Adrenal gland (tissue), 12 donors: Measurements from ENCODE around the gene NOP58. TPM values are rescaled to one million over a fixed set of nuclear protein-coding genes. Genes with fewer than 3 reads are reported as not detected.

Experiments
- DNase-seq, 7 donors: peaks; one replicate each; pipeline ENCODE4 v3.0.0-alpha.2; 2019 to 2020
- H3K27ac ChIP-seq, 5 donors: fragments of 200-600 bp; sonication (generic) in 4 of 5; 1 replicate in 3 of 5; 2 replicates in 2 of 5; pipeline versions ENCODE4 v1.5.1 to v1.8.0; 2016 to 2020; ENCODE audit warnings: mild to moderate bottlenecking in 1 of 5
- H3K27me3 ChIP-seq: fragments of 200-600 bp; 2 replicates; pipeline ENCODE4 v1.8.0; 2021
- H3K36me3 ChIP-seq, 2 donors: fragments of 200-600 bp; replicated peaks in 1 of 2; 1 replicate in 1 of 2; 2 replicates in 1 of 2; pipeline versions ENCODE4 v1.5.1 to v1.8.0; 2018 to 2022
- H3K4me1 ChIP-seq, 2 donors: fragments of 200-600 bp; replicated peaks in 1 of 2; 1 replicate in 1 of 2; 2 replicates in 1 of 2; pipeline versions ENCODE4 v1.5.1 to v1.8.0; 2018 to 2021
- H3K4me3 ChIP-seq, 4 donors: fragments of 200-600 bp; sonication (generic) in 3 of 4; one replicate each; pipeline ENCODE4 v1.5.1; 2016 to 2018
- H3K9me3 ChIP-seq, 3 donors: fragments of 200-600 bp; sonication (generic) in 1 of 3; replicated peaks in 1 of 3; 1 replicate in 2 of 3; 2 replicates in 1 of 3; pipeline versions ENCODE4 v1.5.1 to v1.8.0; 2016 to 2021
- CTCF ChIP-seq, 6 experiments: fragments of 450-650 bp in 4 of 6; fragments of 200-600 bp in 2 of 6; sonication (generic) in 1 of 6; IDR thresholded peaks; 1 replicate in 5 of 6; 2 replicates in 1 of 6; pipeline versions ENCODE4 v1.5.1 to v1.8.0; 2016 to 2021; ENCODE audit warnings: antibody characterized with exemption in 6 of 6, mild to moderate bottlenecking in 2 of 6, moderate library complexity in 1 of 6
- POLR2A ChIP-seq, 2 donors: fragments of 450-650 bp; IDR thresholded peaks; one replicate each; pipeline ENCODE4 v1.6.1; 2017; ENCODE audit warnings: antibody characterized with exemption in 2 of 2, mild to moderate bottlenecking in 2 of 2, moderate library complexity in 1 of 2
- WGBS, 4 donors: extraction: QIAGEN DNeasy Blood & Tissue Kit in 2 of 4; methylation state at CpG; one replicate each; pipeline versions ENCODE4 v1.1.5 to v1.1.7; 2013 to 2017; 5-methylcytosine and 5-hydroxymethylcytosine counted together
- intact Hi-C, 2 donors: fragments of 100-400 bp; cut with DNase I; formaldehyde crosslinking; loops; one replicate each; pipeline versions ENCODE4 v1.14.1 to v1.15.0; 2022 to 2023
- polyA plus RNA-seq, 3 donors: library from polyadenylated mRNA; stranded (reverse); fragments of 200-250 nt in 2 of 3; fragments of 350-450 nt in 1 of 3; fragmentation: Illumina TruSeq in 1 of 3; extraction: RNeasy Lipid Tissue Mini Kit (QIAGEN cat#74804) in 1 of 3; gene quantifications; one replicate each; pipeline ENCODE4 v1.2.3, GENCODE V29; 2013 to 2014
- total RNA-seq, 9 donors: library from RNA; depleted of rRNA in 4 of 9; stranded (reverse); fragments of >200 nt in 4 of 9; fragments of 120-200 nt in 1 of 9; fragmentation: NEBNext Ultra II Directional in 1 of 9; extraction: Animal tissue kit (Norgen Biotek cat#: 25700) in 1 of 9; gene quantifications; one replicate each; pipeline versions ENCODE4 v1.1.0 to v1.2.4, GENCODE V29; 2013 to 2023
- donor health status: healthy with polysubstance abuse.
- donor health status: Bipolar disorder and iron deficiency.
- donor health status: DM: yes; HTN: yes; CAD: no.
- donor health status: DM: no; HTN: no; CAD: no.
- donor health status: DM: no; HTN: no; CAD: no.
- donor health status: DM: yes; HTN: yes; CAD: no.

Gene NOP58
- total and polyA plus RNA-seq, 12 donors: 19.5 to 136 (median 55.8) TPM

- Histone ChIP-seq H3K9me3 (no peaks in the 10 kb centered on the region), H3K4me3 (no peak overlapping the region), H3K27me3 (no peaks in the 10 kb centered on the region), H3K4me1 (peaks cover 29 to 35% of the 10 kb centered on the region in 2 donors), H3K36me3 (peaks cover 0 to 44% of the 10 kb centered on the region in 2 donors), H3K27ac (peak overlapping the region in 4 of 5 donors; percentile 35 to 75 (median 50))
- TF ChIP-seq CTCF (IDR thresholded peaks at IDR 0.05) (no peak), POLR2A (IDR thresholded peaks at IDR 0.05) (no peak)
- no peak for DNase-seq
- 48 to 62% (median 56%) methylated on average over 6 of the region's 6 CpGs for WGBS, 4 donors
- intact Hi-C loops: loop anchor here in 1 of 2 donors (5.0 kb wide), 1 partner anchor 99 kb away; the partner anchor contains the start of gene BMPR2
Measured at GRCh38 chr2:202278036-202278760, 12.6 kb downstream of the NOP58 start.

- H3K4me3 ChIP-seq: no peak overlapping the region
- no peaks in the 10 kb centered on the region for H3K27me3 ChIP-seq
- TF ChIP-seq POLR2A (IDR thresholded peaks at IDR 0.05): no peak
- peak; percentile 34 to 66 (median 58) for TF ChIP-seq CTCF (IDR thresholded peaks at IDR 0.05)
- no peak for DNase-seq
- H3K4me1 ChIP-seq: peaks cover 29 to 35% of the 10 kb centered on the region in 2 donors
- 0 to 15% (median 12%) methylated on average over 1 of the region's 1 CpG for WGBS, 4 donors
- H3K27ac ChIP-seq: peak overlapping the region in 4 of 5 donors; percentile 35 to 75 (median 50)
- peaks cover 0 to 52% of the 10 kb centered on the region in 2 donors for H3K36me3 ChIP-seq
- H3K9me3 ChIP-seq: no peaks in the 10 kb centered on the region
- intact Hi-C loops: loop anchor here in 1 of 2 donors (5.0 kb wide), 1 partner anchor 98 kb away; the partner anchor contains the start of gene BMPR2
Measured at GRCh38 chr2:202278944-202279343, 13.4 kb downstream of the NOP58 start.

GRCh38 chr2:202286595-202286994 lies 21.0 kb downstream of the NOP58 start:
- Histone ChIP-seq H3K4me1 (peaks cover 2 to 3% of the 10 kb centered on the region in 2 donors), H3K4me3 (no peak overlapping the region), H3K27ac (no peak overlapping the region), H3K27me3 (no peaks in the 10 kb centered on the region), H3K9me3 (no peaks in the 10 kb centered on the region), H3K36me3 (peaks cover 0 to 78% of the 10 kb centered on the region in 2 donors)
- intact Hi-C loops: loop anchor here in 1 of 2 donors (10.0 kb wide), 1 partner anchor 258 kb away; no protein-coding TSS in a partner anchor
- no peak for TF ChIP-seq POLR2A (IDR thresholded peaks at IDR 0.05)
- DNase-seq: no peak

- H3K9me3 ChIP-seq: no peaks in the 10 kb centered on the region
- intact Hi-C loops: loop anchor here in 1 of 2 donors (10.0 kb wide), 1 partner anchor 255 kb away; no protein-coding TSS in a partner anchor
- H3K4me1 ChIP-seq: no peaks in the 10 kb centered on the region
- H3K27me3 ChIP-seq: no peaks in the 10 kb centered on the region
- TF ChIP-seq CTCF (IDR thresholded peaks at IDR 0.05) (no peak), POLR2A (IDR thresholded peaks at IDR 0.05) (no peak)
- peaks cover 0 to 73% of the 10 kb centered on the region in 2 donors for H3K36me3 ChIP-seq
- no peak for DNase-seq
- WGBS, 4 donors: 92 to 94% (median 93%) methylated on average over 9 of the region's 9 CpGs
- H3K4me3 ChIP-seq: no peak overlapping the region
- H3K27ac ChIP-seq: no peak overlapping the region
Measured at GRCh38 chr2:202289394-202290204, 24.0 kb downstream of the NOP58 start.
